ENCODE data around the gene TMEM51. TPM values are rescaled to one million over a fixed set of nuclear protein-coding genes. Genes with fewer than 3 reads are reported as not detected.

Gene TMEM51
- total and polyA plus RNA-seq, 2 of the 13 experiments (the other 11 are each of a cell fraction or from before 2014, with no cell fraction given), result 12.2 to 22.3 TPM

GRCh38 chr1:15151377-15151806, 2.2 kb upstream of the TMEM51 start (continued):
- TF ChIP-seq ATF4 (CRISPR knock-in tag; IDR thresholded peaks at IDR 0.05) (no peak), KMT2A (CRISPR knock-in tag; IDR thresholded peaks at IDR 0.05) (no peak), THAP11 (CRISPR knock-in tag; IDR thresholded peaks at IDR 0.05) (no peak), ELF4 (CRISPR knock-in tag; IDR thresholded peaks at IDR 0.05; ENCODE audit: borderline replicate concordance) (no peak), SNAPC4 (CRISPR knock-in tag; IDR thresholded peaks at IDR 0.05) (no peak), KLF16 (CRISPR knock-in tag; IDR thresholded peaks at IDR 0.05) (peak in 1 of 2 experiments; percentile 21; a peak in 1 of 4 replicates), KDM4B (CRISPR knock-in tag; IDR thresholded peaks at IDR 0.05) (no peak), HIC2 (CRISPR knock-in tag; IDR thresholded peaks at IDR 0.05; ENCODE audit: low read depth) (peak; percentile 72), TERF1 (CRISPR knock-in tag; IDR thresholded peaks at IDR 0.05) (no peak), RFXAP (CRISPR knock-in tag; IDR thresholded peaks at IDR 0.05; ENCODE audit: borderline replicate concordance) (0 out of 2 replicates have a peak, but pooled peaks have one; percentile 26), NFIB (CRISPR knock-in tag; IDR thresholded peaks at IDR 0.05; ENCODE audit: borderline replicate concordance) (no peak), TOE1 (CRISPR knock-in tag; IDR thresholded peaks at IDR 0.05) (no peak), ZNF550 (CRISPR knock-in tag; IDR thresholded peaks at IDR 0.05; ENCODE audit: borderline replicate concordance) (no peak), PAF1 (CRISPR knock-in tag; IDR thresholded peaks at IDR 0.05) (no peak), HNRNPH1 (optimal IDR thresholded peaks at IDR 0.05; ENCODE audit: low read depth, low read length) (no peak), ZNF326 (CRISPR knock-in tag; IDR thresholded peaks at IDR 0.05; ENCODE audit: borderline replicate concordance) (no peak), ZNF331 (CRISPR knock-in tag; IDR thresholded peaks at IDR 0.05) (peak; percentile 53; the same call in 1 of the 2 replicates), PPARG (CRISPR knock-in tag; conservative IDR thresholded peaks at IDR 0.05) (no peak), MYC (CRISPR knock-in tag; IDR thresholded peaks at IDR 0.05; ENCODE audit: borderline replicate concordance) (peak; percentile 40; the same call in 1 of the 2 replicates), SETDB1 (CRISPR knock-in tag; IDR thresholded peaks at IDR 0.05; ENCODE audit: borderline replicate concordance) (no peak), SATB2 (CRISPR knock-in tag; IDR thresholded peaks at IDR 0.05) (no peak), ZNF788 (CRISPR knock-in tag; IDR thresholded peaks at IDR 0.05; ENCODE audit: borderline replicate concordance) (peak; percentile 68; the same call in 1 of the 2 replicates), AHR (CRISPR knock-in tag; IDR thresholded peaks at IDR 0.05) (no peak)
